GM19468 (cell line): ENCODE results near the gene MCTP1.

Source experiments
- ATAC-seq: cut with Tn5 transposase; IDR thresholded peaks from one replicate; pipeline ENCODE4 v1.9.1; 2021; ENCODE audit warnings: mild to moderate bottlenecking, moderate library complexity, moderate number of reproducible peaks; ENCODE audit not compliant: unreplicated experiment; ENCODE audit errors: extremely low read depth

MCTP1 gene

GRCh38 chr5:95045181-95045965 lies 239.5 kb downstream of the MCTP1 start:
- ATAC-seq: no peak

GRCh38 chr5:95044096-95044495 lies 240.8 kb downstream of the MCTP1 start:
- no peak for ATAC-seq

GRCh38 chr5:95043648-95044047 lies 241.2 kb downstream of the MCTP1 start:
- no peak for ATAC-seq

- ATAC-seq: no peak
Measured at GRCh38 chr5:95043234-95043633, 241.7 kb downstream of the MCTP1 start.

- ATAC-seq: no peak
Measured at GRCh38 chr5:95042037-95042436, 242.9 kb downstream of the MCTP1 start.

- no peak for ATAC-seq
Measured at GRCh38 chr5:95035891-95036685, 248.8 kb downstream of the MCTP1 start.

GRCh38 chr5:95032801-95033200 lies 252.1 kb downstream of the MCTP1 start:
- no peak for ATAC-seq

GRCh38 chr5:95029569-95030366 lies 255.1 kb downstream of the MCTP1 start:
- no peak for ATAC-seq

GRCh38 chr5:95027775-95028174 lies 257.1 kb downstream of the MCTP1 start:
- ATAC-seq: no peak

GRCh38 chr5:95027151-95027721 lies 257.7 kb downstream of the MCTP1 start:
- no peak for ATAC-seq

- no peak for ATAC-seq
Measured at GRCh38 chr5:95026718-95027117, 258.2 kb downstream of the MCTP1 start.

GRCh38 chr5:95022967-95023695 lies 261.8 kb downstream of the MCTP1 start:
- peak; percentile 79 for ATAC-seq

- ATAC-seq: no peak
Measured at GRCh38 chr5:95020345-95020744, 264.5 kb downstream of the MCTP1 start.

GRCh38 chr5:95018946-95019345 lies 265.9 kb downstream of the MCTP1 start:
- ATAC-seq: no peak

- no peak for ATAC-seq
Measured at GRCh38 chr5:95018511-95018910, 266.4 kb downstream of the MCTP1 start.

GRCh38 chr5:95009812-95010211 lies 275.1 kb downstream of the MCTP1 start:
- ATAC-seq: no peak

GRCh38 chr5:95007921-95008597 lies 276.8 kb downstream of the MCTP1 start:
- peak; percentile 43 for ATAC-seq

GRCh38 chr5:95005811-95006210 lies 279.1 kb downstream of the MCTP1 start:
- ATAC-seq: no peak

GRCh38 chr5:94998670-94999069 lies 286.2 kb downstream of the MCTP1 start:
- no peak for ATAC-seq
